GM18951 (cell line): ENCODE measurements around the gene SDK1.
"Not testable (repeated sequence)": the region's sequence is repeated elsewhere in the genome, so short reads cannot be mapped to it uniquely, and the experiment has no call there.

ENCODE experiments used
- POLR2A ChIP-seq: IDR thresholded peaks from 4 replicates; pipeline ENCODE4 v1.6.1; 2011; ENCODE audit warnings: mild to moderate bottlenecking; ENCODE audit not compliant: insufficient read length, insufficient read depth; ENCODE audit errors: extremely low read depth
- in situ Hi-C: fragments of 300-500 bp; cut with MboI; formaldehyde crosslinking; loops from one replicate; pipeline ENCODE4 v1.12.0; 2022; ENCODE audit warnings: low sequenced_read_pairs, mixed read lengths, inconsistent platforms; ENCODE audit not compliant: unreplicated experiment

Gene SDK1

GRCh38 chr7:3696113-3696512, 395.1 kb downstream of the SDK1 start:
- in situ Hi-C loops: no loop called here
- TF ChIP-seq POLR2A: no peak

GRCh38 chr7:3697472-3697871, 396.4 kb downstream of the SDK1 start:
- in situ Hi-C loops: no loop called here
- no peak for TF ChIP-seq POLR2A

- in situ Hi-C loops: no loop called here
- no peak for TF ChIP-seq POLR2A
Observed at GRCh38 chr7:3705258-3705657, 404.2 kb downstream of the SDK1 start.

GRCh38 chr7:3706091-3706490, 405.0 kb downstream of the SDK1 start:
- in situ Hi-C loops: not testable (repeated sequence)

DNA sequence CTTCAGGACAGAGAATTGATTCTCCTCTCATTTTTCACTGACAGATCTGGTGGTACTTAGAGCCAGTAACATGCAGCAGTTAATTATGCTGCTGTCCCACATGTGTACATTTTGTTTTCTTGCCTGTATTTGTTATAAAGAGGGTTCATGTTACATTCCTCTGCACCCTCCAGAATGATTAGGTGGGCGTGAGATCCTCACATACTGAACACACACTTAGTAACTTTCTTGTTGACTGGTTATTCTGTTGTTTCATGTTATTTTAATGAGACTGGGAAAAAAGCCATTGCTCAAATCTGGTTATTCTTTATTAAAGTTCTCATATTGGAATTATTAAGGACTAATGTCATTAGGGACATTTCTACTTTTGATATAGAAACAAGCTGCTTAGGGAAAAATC, 409.1 kb downstream of the SDK1 start:
- in situ Hi-C loops: no loop called here
- TF ChIP-seq POLR2A: no peak

- in situ Hi-C loops: no loop called here
- no peak for TF ChIP-seq POLR2A
Observed at GRCh38 chr7:3710531-3710930, 409.5 kb downstream of the SDK1 start.

DNA sequence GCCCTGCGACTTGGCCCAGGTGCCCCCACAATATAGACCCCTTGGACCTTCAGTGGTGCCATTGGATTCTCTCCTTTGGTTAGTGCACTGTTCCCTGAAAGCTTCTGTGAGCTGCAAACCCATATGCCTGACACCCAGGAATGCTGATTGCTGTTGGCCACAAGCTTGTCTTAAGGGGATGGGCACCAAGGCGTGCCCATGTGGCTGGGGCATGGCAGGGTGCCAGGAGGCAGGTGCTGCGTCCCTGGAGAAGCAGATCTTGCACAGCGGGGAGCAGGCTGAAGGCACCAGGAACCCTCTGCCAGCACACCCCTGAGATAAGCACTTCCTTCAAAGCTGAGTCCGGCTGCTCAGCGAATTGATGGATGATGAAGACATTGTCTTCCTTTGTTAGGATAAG, 411.8 kb downstream of the SDK1 start:
- TF ChIP-seq POLR2A: no peak
- in situ Hi-C loops: no loop called here

DNA sequence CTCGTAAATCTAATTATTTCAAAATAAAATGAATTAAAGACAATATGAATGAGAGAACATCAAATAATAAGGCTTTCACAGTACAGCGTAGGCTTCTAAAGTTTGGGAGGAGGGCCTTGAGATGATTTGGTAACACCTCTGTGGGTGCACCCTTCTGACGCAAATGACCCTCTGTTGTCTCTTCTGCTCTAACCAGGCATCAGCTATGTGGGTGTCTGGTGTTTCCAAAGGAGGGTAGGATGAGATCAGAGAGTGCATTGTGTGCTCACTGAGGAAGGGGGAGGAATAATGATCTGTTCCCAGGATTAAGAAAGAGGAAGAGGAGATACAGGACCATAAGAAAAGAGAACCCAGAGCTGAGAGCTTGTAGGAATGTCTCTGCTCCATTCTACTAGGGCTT, 420.4 kb downstream of the SDK1 start:
- in situ Hi-C loops: no loop called here

DNA sequence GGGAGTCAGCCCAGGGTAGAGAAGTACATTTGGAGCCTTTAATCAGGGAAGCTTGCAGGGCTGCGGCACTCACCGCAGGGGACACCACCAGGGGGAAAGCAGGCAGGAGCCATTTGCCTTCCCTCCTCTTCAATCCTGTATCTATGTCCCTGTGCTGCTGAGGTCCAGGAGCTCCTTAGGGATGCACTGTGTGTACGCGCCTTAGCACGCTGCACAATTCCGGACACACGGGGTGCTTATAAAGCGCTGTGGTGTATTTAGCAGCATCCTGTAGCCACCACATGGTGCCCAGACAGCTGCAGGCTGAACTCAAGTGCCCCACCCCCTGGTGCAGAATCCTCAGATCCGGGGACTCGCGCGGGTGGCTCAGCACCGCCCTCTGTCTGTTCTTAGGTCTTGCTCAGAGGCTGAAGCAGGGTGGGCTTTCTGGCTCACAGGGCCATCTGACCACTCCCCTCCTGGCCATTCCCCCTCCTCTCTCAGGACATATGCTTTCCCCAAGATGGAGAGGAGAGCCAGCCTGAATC, 421.4 kb downstream of the SDK1 start:
- in situ Hi-C loops: no loop called here
- no peak for TF ChIP-seq POLR2A

More for the DNA sequence above, 420.4 kb downstream of the SDK1 start:
- TF ChIP-seq POLR2A: no peak

DNA sequence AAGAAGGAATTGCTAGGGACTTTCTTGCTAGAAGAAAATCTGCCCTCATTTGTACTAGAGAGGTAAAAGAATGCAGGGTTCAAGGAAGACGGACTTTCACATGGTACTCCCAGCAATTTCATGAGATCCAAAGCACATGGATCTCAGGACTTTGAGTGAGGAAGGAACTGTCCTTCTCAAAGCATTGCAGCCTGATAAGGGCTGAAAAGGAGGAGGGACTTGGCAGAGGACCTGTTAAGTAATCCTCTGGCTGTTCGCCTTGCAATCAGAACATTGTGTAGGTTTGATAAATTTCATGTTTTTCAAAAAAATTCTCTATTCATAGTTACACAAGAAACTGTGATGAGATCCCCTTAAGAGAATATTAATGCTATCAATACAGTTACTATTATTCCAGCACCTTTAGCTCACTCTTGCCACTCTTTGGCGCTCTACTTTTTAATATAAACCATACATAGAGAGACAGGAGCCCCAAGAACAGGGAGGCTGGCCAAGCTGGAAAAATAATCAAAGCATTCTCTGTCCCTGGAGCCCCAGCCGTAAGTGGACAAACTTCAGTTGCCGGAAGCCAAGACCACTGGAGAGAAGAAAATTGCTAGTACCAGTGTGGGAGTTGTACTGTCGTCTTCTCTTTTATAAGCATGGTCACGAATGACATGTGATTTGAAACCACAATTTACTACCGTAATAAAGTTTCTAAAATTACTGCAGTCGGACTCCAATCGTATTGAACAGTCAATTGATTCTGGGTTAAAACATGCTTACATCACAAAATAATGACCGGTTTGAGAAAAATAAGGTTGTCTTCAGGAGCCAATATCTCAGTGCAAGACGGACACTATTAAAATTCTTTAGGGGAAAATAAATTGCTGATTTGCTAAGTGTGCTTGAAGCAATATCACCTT, 424.4 kb downstream of the SDK1 start:
- in situ Hi-C loops: no loop called here
- no peak for TF ChIP-seq POLR2A

DNA sequence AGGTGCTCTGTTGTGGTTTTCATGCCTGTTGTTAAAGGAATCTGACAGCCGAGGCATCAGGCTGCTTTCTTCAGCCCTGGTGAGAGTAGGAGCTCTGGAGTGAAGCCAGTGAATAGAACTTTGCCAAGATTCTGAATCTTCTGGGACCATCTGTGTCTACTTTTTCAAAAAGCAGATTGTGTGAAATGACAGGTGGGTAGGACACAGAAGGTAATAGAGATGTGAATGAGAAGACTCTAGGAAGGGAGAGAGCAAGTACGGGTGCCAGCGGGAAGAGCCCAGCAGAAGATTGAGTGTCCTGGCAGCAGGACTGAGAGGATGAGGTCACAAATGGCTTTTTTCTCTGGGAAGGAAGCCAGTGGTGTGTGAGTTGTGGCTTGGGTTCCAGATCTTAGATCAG, 429.2 kb downstream of the SDK1 start:
- in situ Hi-C loops: no loop called here
- TF ChIP-seq POLR2A: no peak

GRCh38 chr7:3732395-3733005, 431.4 kb downstream of the SDK1 start:
- TF ChIP-seq POLR2A: no peak
- in situ Hi-C loops: no loop called here

- in situ Hi-C loops: no loop called here
Observed at GRCh38 chr7:3733541-3734140, 432.6 kb downstream of the SDK1 start.

More at GRCh38 chr7:3733541-3734140, 432.6 kb downstream of the SDK1 start:
- no peak for TF ChIP-seq POLR2A
